IPS-18c (cell line): Measurements from ENCODE around the gene TBRG4.

Experiments
- H3K4me3 ChIP-seq: 2 replicates; pipeline ENCODE4 v1.7.0; 2013; ENCODE audit warnings: low read depth, mild to moderate bottlenecking, low read length, moderate library complexity; ENCODE audit not compliant: insufficient read depth
- H3K9me3 ChIP-seq: one replicate; pipeline ENCODE4 v1.6.1; 2013; ENCODE audit warnings: mild to moderate bottlenecking, low read length, moderate library complexity; ENCODE audit not compliant: control insufficient read depth, insufficient read depth

Gene TBRG4

DNA sequence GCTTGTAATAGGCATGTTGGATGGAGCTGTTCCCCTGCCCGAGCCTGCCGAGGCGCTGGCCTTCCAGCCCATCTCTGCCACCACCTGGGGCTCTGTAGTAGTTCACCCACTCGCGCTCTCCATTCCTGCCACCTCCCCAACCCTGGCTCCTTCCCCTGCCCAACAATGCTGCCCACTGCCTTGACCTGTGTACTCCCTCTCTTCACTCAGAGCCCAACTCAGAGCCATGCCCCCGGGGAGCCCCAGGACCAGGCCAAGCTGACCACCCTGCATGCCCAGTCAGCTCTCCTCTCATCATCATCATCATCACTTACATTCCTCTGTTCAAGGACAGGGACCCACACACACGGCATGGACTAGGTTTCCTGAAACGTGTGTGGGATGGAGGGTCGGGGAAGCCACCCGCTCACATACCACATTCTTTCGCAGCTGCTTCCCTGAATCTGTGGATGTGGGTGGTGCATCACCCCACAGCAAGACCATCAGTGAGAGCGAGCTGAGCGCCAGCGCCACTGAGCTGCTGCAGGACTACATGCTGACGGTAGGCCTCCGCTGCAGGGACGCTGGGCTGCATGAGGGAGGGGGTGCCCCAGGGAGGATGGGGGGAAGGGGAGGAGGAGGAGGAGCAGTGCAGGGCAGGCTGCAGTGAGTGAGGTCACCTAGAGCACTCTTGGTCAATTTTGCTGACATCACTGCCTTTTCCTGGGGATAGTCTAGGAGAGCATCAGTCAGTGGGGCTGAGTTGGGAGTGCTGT lies 38.3 kb downstream of the TBRG4 start:
- no peaks in the 10 kb centered on the region for H3K9me3 ChIP-seq
- no peak overlapping the region for H3K4me3 ChIP-seq

- Histone ChIP-seq H3K4me3 (no peak overlapping the region), H3K9me3 (no peaks in the 10 kb centered on the region)
Observed at GRCh38 chr7:45072131-45073030, 39.1 kb downstream of the TBRG4 start.

- no peak overlapping the region for H3K4me3 ChIP-seq
- H3K9me3 ChIP-seq, result no peaks in the 10 kb centered on the region
Observed at GRCh38 chr7:45071528-45071927, 40.0 kb downstream of the TBRG4 start.

DNA sequence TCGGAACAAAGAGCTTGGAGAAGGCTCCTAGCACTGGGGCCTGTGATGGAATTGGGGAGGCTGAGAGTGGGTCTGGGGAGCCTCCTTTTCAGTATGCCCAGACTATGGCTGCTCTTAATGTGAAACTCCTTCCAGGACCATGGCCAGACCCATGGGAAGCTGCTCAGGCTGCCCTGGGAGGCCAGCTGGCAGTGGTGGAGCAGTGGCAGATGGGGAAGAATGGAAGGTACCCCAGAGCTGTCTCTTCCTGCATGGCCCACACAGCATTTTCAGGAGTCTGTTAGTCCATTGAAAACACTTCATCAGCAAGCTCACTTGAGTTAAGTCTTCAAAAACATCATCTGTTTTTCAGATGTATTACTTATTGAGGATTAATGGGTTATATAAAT lies 41.2 kb downstream of the TBRG4 start:
- no peak overlapping the region for H3K4me3 ChIP-seq
- no peaks in the 10 kb centered on the region for H3K9me3 ChIP-seq

DNA sequence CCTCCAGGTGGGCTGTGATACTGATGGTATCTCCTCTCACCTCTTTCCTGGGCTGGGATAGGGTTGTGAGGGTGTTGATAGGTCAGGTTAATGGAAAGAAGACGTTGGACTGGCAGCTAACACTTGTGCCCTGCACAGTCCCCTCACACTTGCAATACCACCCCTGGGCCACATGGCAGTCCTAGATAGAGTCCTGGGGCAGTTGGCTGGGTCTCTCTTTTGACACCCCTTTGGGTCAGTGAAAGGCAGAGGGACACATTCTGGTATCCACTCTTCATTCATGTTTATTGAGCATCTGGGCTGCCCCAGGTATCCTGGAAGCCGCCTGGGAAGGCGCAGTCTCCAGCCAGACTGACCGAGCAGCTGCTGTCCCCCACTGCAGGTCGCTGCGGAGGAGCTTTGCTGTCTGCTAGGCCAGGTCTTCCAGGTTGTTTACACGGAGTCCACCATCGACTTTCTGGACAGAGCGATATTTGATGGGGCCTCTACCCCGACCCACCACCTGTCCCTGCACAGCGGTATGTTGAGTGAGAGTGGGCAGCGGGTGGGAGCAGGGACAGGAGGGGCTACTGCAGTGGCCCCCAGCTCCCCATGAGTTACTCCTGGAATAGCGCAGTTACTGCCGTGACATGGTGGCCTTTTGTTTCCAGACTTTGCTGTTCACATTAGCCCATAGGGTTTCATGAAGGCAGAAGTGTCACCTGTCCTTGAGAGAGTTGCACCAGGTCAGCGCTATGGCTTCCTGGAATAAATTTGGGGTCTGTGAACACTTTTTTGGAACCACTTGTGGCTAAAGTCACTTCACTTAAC lies 41.8 kb downstream of the TBRG4 start:
- Histone ChIP-seq H3K4me3 (no peak overlapping the region), H3K9me3 (no peaks in the 10 kb centered on the region)

GRCh38 chr7:45068236-45069023 lies 43.1 kb downstream of the TBRG4 start:
- no peak overlapping the region for H3K4me3 ChIP-seq
- no peaks in the 10 kb centered on the region for H3K9me3 ChIP-seq

GRCh38 chr7:45067582-45067981 lies 43.9 kb downstream of the TBRG4 start:
- no peak overlapping the region for H3K4me3 ChIP-seq
- H3K9me3 ChIP-seq, result no peaks in the 10 kb centered on the region

GRCh38 chr7:45066409-45066808 lies 45.1 kb downstream of the TBRG4 start:
- no peaks in the 10 kb centered on the region for H3K9me3 ChIP-seq
- no peak overlapping the region for H3K4me3 ChIP-seq

DNA sequence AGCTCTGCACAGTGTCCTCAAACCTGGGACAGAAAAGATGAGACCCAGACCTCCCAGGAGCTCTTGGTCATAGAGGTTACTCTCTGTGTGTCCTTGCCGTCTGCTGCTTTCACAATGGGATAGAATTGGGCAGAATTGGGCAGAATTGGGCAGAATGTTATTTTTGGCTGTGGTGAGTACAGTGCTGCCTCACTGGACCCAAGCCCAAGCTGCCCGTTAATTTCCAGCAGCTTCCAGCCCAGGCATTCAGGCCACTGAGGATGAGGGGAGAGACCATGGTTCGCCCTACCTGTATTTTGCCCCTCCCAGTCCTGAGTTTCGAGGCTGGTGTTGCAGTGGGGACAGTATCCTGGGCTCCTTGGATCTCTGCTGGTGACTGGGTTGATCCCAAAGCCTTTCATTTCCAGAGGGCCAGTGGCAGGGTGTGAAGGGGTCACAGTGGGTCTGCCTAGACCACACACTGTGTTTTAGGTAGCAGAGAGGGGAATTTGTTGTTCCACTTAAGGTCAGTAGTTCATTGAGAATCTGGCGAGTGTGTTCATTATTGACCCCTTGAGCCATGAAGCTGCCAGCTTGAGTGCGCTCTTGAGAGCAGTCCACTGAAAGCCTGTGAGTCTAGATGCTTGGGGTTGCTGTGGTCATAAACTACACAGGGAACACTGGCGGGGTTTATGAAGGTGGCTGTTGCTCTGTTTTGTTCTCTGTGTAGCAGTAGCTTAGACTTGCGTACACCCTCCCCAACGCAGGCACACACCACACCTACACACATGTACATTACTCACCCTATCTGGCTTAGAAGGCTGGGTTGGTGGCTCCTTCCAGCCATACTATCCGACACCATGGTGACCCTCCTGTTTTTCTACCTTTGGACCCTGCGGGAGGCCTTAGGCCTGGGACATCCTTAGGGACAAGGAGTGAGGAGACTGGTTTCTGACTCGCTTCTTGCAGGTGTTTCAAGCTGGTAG lies 46.2 kb downstream of the TBRG4 start:
- Histone ChIP-seq H3K4me3 (no peak overlapping the region), H3K9me3 (no peaks in the 10 kb centered on the region)

GRCh38 chr7:45064047-45064725 lies 47.3 kb downstream of the TBRG4 start:
- Histone ChIP-seq H3K4me3 (no peak overlapping the region), H3K9me3 (no peaks in the 10 kb centered on the region)

- H3K9me3 ChIP-seq, result no peaks in the 10 kb centered on the region
Observed at GRCh38 chr7:45061806-45062425, 49.6 kb downstream of the TBRG4 start.

DNA sequence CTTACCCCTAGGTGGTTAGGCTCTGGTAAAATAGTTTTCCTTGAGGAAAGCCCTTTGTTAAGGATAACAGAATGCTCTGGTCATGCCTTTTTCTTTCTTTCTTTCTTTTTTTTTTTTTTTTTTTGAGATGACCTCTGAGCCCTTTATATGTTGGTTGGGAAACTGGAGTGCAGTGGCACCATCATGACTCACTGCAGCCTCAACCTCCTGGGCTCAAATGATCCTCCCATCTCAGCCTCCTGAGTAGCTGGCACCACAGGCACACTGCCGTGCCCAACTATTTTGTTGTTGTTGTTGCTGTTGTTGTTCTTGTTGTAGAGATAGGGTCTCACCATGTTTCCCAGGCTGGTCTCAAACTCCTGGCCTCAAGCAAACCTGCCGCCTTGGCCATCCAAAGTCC lies 50.1 kb downstream of the TBRG4 start:
- Histone ChIP-seq H3K9me3 (no peaks in the 10 kb centered on the region), H3K4me3 (no peak overlapping the region)

More at GRCh38 chr7:45061806-45062425, 49.6 kb downstream of the TBRG4 start:
- H3K4me3 ChIP-seq, result no peak overlapping the region

GRCh38 chr7:45060295-45060694 lies 51.2 kb downstream of the TBRG4 start:
- no peaks in the 10 kb centered on the region for H3K9me3 ChIP-seq
- H3K4me3 ChIP-seq, result no peak overlapping the region

DNA sequence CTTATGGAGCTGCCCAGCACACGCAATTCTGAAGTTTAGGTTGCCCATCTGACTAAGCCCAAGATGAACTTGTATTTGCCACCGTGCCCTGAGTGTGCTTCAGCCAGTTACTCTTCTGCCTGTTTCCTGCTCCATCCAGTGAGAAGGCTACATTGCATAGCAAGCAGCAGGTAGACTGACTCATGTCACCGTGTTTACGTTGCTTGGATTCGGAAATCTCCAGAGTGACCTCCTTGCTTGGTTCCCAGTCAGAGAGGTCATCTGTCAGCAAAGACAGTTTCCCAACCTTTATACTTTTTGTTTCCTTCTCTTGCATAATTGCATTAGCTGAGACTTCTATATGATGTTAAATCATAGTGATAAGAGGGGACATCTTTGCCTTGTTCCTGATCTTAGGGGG lies 53.6 kb downstream of the TBRG4 start:
- no peaks in the 10 kb centered on the region for H3K9me3 ChIP-seq

GRCh38 chr7:45055594-45056219 lies 55.8 kb downstream of the TBRG4 start:
- no peaks in the 10 kb centered on the region for H3K9me3 ChIP-seq
- no peak overlapping the region for H3K4me3 ChIP-seq

More for the DNA sequence above, 53.6 kb downstream of the TBRG4 start:
- no peak overlapping the region for H3K4me3 ChIP-seq
